Activated B cell treated with CpG ODN at 0.5 μM for 24 hours (primary cell): ENCODE results near the gene NIBAN1. TPM values are rescaled to one million over a fixed set of nuclear protein-coding genes. Genes with fewer than 3 reads are reported as not detected.

Source experiments
- ATAC-seq: fragments of 200-7000 bp; cut with Tn5 transposase; one replicate; pipeline ENCODE4 v1.10.0; 2021; ENCODE audit warnings: low read depth, mild to moderate bottlenecking, moderate library complexity
- CTCF ChIA-PET: fragments of 350-600 bp; sonication (Branson Sonifier 250); formaldehyde crosslinking; loops from one replicate; lab custom pipeline; 2021; ENCODE audit warnings: antibody characterized with exemption; lab: Charles Lee
- POLR2A ChIA-PET: fragments of 350-600 bp; sonication (Branson Sonifier 250); formaldehyde crosslinking; loops from one replicate; lab custom pipeline; 2021; ENCODE audit warnings: antibody characterized with exemption; lab: Charles Lee
- DNase-seq: peaks from one replicate; pipeline ENCODE4 v3.0.0; 2022
- H3K27ac Mint-ChIP-seq: one replicate; pipeline ENCODE4 v1.8.0; 2020; ENCODE audit warnings: mixed read lengths
- H3K27me3 Mint-ChIP-seq: one replicate; pipeline ENCODE4 v1.8.0; 2021; ENCODE audit warnings: mixed read lengths
- H3K36me3 Mint-ChIP-seq: one replicate; pipeline ENCODE4 v1.8.0; 2021; ENCODE audit warnings: low read depth, mixed read lengths
- H3K4me1 Mint-ChIP-seq: one replicate; pipeline ENCODE4 v1.8.0; 2021; ENCODE audit warnings: mixed read lengths
- H3K4me3 Mint-ChIP-seq: one replicate; pipeline ENCODE4 v1.8.0; 2020; ENCODE audit warnings: mild to moderate bottlenecking, mixed read lengths
- H3K9me3 Mint-ChIP-seq: one replicate; pipeline ENCODE4 v1.8.0; 2020; ENCODE audit warnings: mixed read lengths
- intact Hi-C: fragments of 100-400 bp; cut with micrococcal nuclease; formaldehyde crosslinking; loops from one replicate; pipeline ENCODE4 v1.15.1; 2024
- total RNA-seq: library from RNA; stranded (reverse); gene quantifications from 2 replicates; pipeline ENCODE4 v1.2.3, GENCODE V29; 2022
- TF ChIP-seq, protein P1 (sequence below): fragments of 200-600 bp; IDR thresholded peaks from one replicate; pipeline ENCODE4 v1.8.0; 2022; ENCODE audit warnings: antibody characterized with exemption, mild to moderate bottlenecking

Gene NIBAN1
- total RNA-seq, 1 donor from 2014 or later = 25.4 TPM

- TF ChIP-seq, protein P1, sequence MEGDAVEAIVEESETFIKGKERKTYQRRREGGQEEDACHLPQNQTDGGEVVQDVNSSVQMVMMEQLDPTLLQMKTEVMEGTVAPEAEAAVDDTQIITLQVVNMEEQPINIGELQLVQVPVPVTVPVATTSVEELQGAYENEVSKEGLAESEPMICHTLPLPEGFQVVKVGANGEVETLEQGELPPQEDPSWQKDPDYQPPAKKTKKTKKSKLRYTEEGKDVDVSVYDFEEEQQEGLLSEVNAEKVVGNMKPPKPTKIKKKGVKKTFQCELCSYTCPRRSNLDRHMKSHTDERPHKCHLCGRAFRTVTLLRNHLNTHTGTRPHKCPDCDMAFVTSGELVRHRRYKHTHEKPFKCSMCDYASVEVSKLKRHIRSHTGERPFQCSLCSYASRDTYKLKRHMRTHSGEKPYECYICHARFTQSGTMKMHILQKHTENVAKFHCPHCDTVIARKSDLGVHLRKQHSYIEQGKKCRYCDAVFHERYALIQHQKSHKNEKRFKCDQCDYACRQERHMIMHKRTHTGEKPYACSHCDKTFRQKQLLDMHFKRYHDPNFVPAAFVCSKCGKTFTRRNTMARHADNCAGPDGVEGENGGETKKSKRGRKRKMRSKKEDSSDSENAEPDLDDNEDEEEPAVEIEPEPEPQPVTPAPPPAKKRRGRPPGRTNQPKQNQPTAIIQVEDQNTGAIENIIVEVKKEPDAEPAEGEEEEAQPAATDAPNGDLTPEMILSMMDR = no peak
- H3K36me3 Mint-ChIP-seq = peaks cover 4% of the 10 kb centered on the region
- H3K4me1 Mint-ChIP-seq = no peaks in the 10 kb centered on the region
- H3K9me3 Mint-ChIP-seq = peaks cover 16% of the 10 kb centered on the region
- H3K27ac Mint-ChIP-seq = no peak overlapping the region
- DNase-seq = no peak
- ChIA-PET CTCF (no interaction called here), POLR2A (no interaction called here)
- intact Hi-C loops = no loop called here
- H3K27me3 Mint-ChIP-seq = no peaks in the 10 kb centered on the region
- H3K4me3 Mint-ChIP-seq = no peak overlapping the region
- ATAC-seq = no peak
These were observed 45.9 kb downstream of the NIBAN1 start for GRCh38 chr1:184928394-184928793.

Other genes with a start within 250 kb of the NIBAN1 start
- gene EDEM3, start 219.7 kb downstream of the NIBAN1 start, total RNA-seq = 11.5 and 16.2 TPM in 2 replicates
- 23.4 and 24.5 TPM in 2 replicates for gene RNF2, start 71.0 kb upstream of the NIBAN1 start, total RNA-seq
- 20.0 and 23.9 TPM in 2 replicates for gene TRMT1L, start 182.4 kb upstream of the NIBAN1 start, total RNA-seq
- gene SWT1, start 182.7 kb upstream of the NIBAN1 start, total RNA-seq = 4.9 and 5.5 TPM in 2 replicates